Neural progenitor cell (in vitro differentiated cells): ENCODE data around the gene RHOBTB3.
"Not testable (repeated sequence)": the region's sequence is repeated elsewhere in the genome, so short reads cannot be mapped to it uniquely, and the experiment has no call there.

Source experiments
- EZH2 ChIP-seq: fragments of 200-600 bp; sonication (generic); IDR thresholded peaks from 2 replicates; pipeline ENCODE4 v1.6.1; 2017; ENCODE audit warnings: antibody characterized with exemption, mild to moderate bottlenecking, moderate library complexity
- TF ChIP-seq, protein P1 (sequence below): fragments of 200-600 bp; sonication (generic); IDR thresholded peaks from 2 replicates; pipeline ENCODE4 v1.5.1; 2017; ENCODE audit warnings: antibody characterized with exemption, mild to moderate bottlenecking

DNA sequence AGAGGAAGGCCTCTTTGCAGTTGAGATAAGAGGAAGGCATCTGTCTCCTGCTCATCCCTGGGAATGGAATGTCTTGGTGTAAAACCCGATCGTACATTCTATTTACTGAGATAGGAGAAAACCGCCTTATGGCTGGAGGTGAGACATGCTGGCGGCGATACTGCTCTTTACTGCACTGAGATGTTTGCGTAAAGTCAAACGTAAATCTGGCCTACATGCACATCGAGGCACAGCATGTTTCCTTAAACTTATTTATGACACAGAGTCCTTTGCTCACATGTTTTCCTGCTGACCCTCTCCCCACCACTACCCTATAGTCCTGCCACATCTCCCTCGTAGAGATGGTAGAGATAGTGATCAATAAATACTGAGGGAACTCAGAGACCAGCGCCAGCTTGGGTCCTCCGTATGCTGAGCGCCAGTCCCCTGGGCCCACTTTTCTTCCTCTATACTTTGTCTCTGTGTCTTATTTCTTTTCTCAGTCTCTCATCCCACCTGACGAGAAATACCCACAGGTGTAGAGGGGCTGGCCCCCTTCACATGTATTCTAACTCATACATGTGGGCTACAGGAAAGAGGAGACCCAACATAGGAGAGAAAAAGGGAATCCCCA lies 80.4 kb downstream of the RHOBTB3 start:
- TF ChIP-seq EZH2: not testable (repeated sequence)
- TF ChIP-seq, protein P1, sequence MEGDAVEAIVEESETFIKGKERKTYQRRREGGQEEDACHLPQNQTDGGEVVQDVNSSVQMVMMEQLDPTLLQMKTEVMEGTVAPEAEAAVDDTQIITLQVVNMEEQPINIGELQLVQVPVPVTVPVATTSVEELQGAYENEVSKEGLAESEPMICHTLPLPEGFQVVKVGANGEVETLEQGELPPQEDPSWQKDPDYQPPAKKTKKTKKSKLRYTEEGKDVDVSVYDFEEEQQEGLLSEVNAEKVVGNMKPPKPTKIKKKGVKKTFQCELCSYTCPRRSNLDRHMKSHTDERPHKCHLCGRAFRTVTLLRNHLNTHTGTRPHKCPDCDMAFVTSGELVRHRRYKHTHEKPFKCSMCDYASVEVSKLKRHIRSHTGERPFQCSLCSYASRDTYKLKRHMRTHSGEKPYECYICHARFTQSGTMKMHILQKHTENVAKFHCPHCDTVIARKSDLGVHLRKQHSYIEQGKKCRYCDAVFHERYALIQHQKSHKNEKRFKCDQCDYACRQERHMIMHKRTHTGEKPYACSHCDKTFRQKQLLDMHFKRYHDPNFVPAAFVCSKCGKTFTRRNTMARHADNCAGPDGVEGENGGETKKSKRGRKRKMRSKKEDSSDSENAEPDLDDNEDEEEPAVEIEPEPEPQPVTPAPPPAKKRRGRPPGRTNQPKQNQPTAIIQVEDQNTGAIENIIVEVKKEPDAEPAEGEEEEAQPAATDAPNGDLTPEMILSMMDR: not testable (repeated sequence)
